Activated gamma-delta T cell treated with Interleukin-2 at 50 U/mL for 16 hours (primary cell): ENCODE results near the gene DDX31.

Source experiments
- DNase-seq: peaks from one replicate; pipeline ENCODE4 v3.0.0-alpha.2; 2020

The DDX31 gene

GRCh38 chr9:132631685-132632084 lies 38.1 kb downstream of the DDX31 start:
- DNase-seq = no peak

- DNase-seq = no peak
Observed at GRCh38 chr9:132631280-132631679, 38.5 kb downstream of the DDX31 start.

- no peak for DNase-seq
Observed at GRCh38 chr9:132630811-132631210, 39.0 kb downstream of the DDX31 start.

- no peak for DNase-seq
Observed at GRCh38 chr9:132630116-132630515, 39.7 kb downstream of the DDX31 start.

- DNase-seq = no peak
Observed at GRCh38 chr9:132628746-132629145, 41.0 kb downstream of the DDX31 start.

GRCh38 chr9:132627594-132627993 lies 42.2 kb downstream of the DDX31 start:
- no peak for DNase-seq

GRCh38 chr9:132627106-132627505 lies 42.7 kb downstream of the DDX31 start:
- no peak for DNase-seq

- no peak for DNase-seq
Observed at GRCh38 chr9:132626285-132626684, 43.5 kb downstream of the DDX31 start.

- DNase-seq = no peak
Observed at GRCh38 chr9:132622159-132622558, 47.6 kb downstream of the DDX31 start.

GRCh38 chr9:132616725-132617124 lies 53.1 kb downstream of the DDX31 start:
- DNase-seq = no peak

GRCh38 chr9:132615774-132616173 lies 54.0 kb downstream of the DDX31 start:
- no peak for DNase-seq

- no peak for DNase-seq
Observed at GRCh38 chr9:132614324-132614723, 55.5 kb downstream of the DDX31 start.

GRCh38 chr9:132610661-132611060 lies 59.1 kb downstream of the DDX31 start:
- no peak for DNase-seq

GRCh38 chr9:132609829-132610228 lies 60.0 kb downstream of the DDX31 start:
- DNase-seq = no peak

GRCh38 chr9:132609184-132609583 lies 60.6 kb downstream of the DDX31 start:
- DNase-seq = no peak

GRCh38 chr9:132606066-132606465 lies 63.7 kb downstream of the DDX31 start:
- DNase-seq = no peak

- no peak for DNase-seq
Observed at GRCh38 chr9:132605387-132605786, 64.4 kb downstream of the DDX31 start.

- DNase-seq = no peak
Observed at GRCh38 chr9:132602207-132602606, 67.6 kb downstream of the DDX31 start.

- DNase-seq = no peak
Observed at GRCh38 chr9:132600326-132600984, 69.3 kb downstream of the DDX31 start.

- DNase-seq = no peak
Observed at GRCh38 chr9:132597073-132597775, 72.6 kb downstream of the DDX31 start.

GRCh38 chr9:132596200-132596599 lies 73.6 kb downstream of the DDX31 start:
- DNase-seq = no peak

GRCh38 chr9:132595319-132595718 lies 74.5 kb downstream of the DDX31 start:
- no peak for DNase-seq

- DNase-seq = no peak
Observed at GRCh38 chr9:132594412-132594811, 75.4 kb downstream of the DDX31 start.

GRCh38 chr9:132592451-132592850 lies 77.3 kb downstream of the DDX31 start:
- DNase-seq = no peak
